Activated naive CD4-positive, alpha-beta T cell (primary cell): ENCODE measurements around the gene ABHD5.

Source experiments
- DNase-seq, 4 experiments: peaks; one replicate each; lab custom pipeline; 2025; lab: John Stamatoyannopoulos, UW

Gene ABHD5

GRCh38 chr3:43757666-43758321 is 67.1 kb downstream of the ABHD5 start:
- no peak for DNase-seq

- DNase-seq = no peak
These were observed 68.0 kb downstream of the ABHD5 start for GRCh38 chr3:43758592-43759225.

- no peak for DNase-seq
These were observed 68.6 kb downstream of the ABHD5 start for GRCh38 chr3:43759297-43759782.

- DNase-seq = no peak
These were observed 69.2 kb downstream of the ABHD5 start for GRCh38 chr3:43759938-43760337.

GRCh38 chr3:43760938-43761337 is 70.2 kb downstream of the ABHD5 start:
- no peak for DNase-seq

- DNase-seq = no peak
These were observed 71.7 kb downstream of the ABHD5 start for GRCh38 chr3:43762451-43762850.

- DNase-seq = no peak
These were observed 73.3 kb downstream of the ABHD5 start for GRCh38 chr3:43764056-43764455.

- DNase-seq = no peak
These were observed 73.7 kb downstream of the ABHD5 start for GRCh38 chr3:43764471-43764870.

- DNase-seq = no peak
These were observed 74.8 kb downstream of the ABHD5 start for GRCh38 chr3:43765521-43765971.

GRCh38 chr3:43766672-43767465 is 76.1 kb downstream of the ABHD5 start:
- DNase-seq = no peak

- DNase-seq = no peak
These were observed 77.7 kb downstream of the ABHD5 start for GRCh38 chr3:43768381-43768973.

GRCh38 chr3:43769097-43769884 is 78.6 kb downstream of the ABHD5 start:
- DNase-seq = peak; percentile 41 to 69 (median 61)

- no peak for DNase-seq
These were observed 79.2 kb downstream of the ABHD5 start for GRCh38 chr3:43769885-43770425.

- DNase-seq = no peak
These were observed 79.8 kb downstream of the ABHD5 start for GRCh38 chr3:43770426-43771103.

- DNase-seq = no peak
These were observed 80.9 kb downstream of the ABHD5 start for GRCh38 chr3:43771610-43772009.

- DNase-seq = no peak
These were observed 82.7 kb downstream of the ABHD5 start for GRCh38 chr3:43773273-43774094.

GRCh38 chr3:43774799-43775198 is 84.1 kb downstream of the ABHD5 start:
- no peak for DNase-seq

- no peak for DNase-seq
These were observed 85.4 kb downstream of the ABHD5 start for GRCh38 chr3:43776101-43776500.

GRCh38 chr3:43779850-43780249 is 89.1 kb downstream of the ABHD5 start:
- DNase-seq = no peak

GRCh38 chr3:43782541-43782940 is 91.8 kb downstream of the ABHD5 start:
- DNase-seq = no peak
